ENCODE results near the gene NLRC5.
"Not testable (repeated sequence)": the region's sequence is repeated elsewhere in the genome, so short reads cannot be mapped to it uniquely, and the experiment has no call there.

NLRC5 gene

GRCh38 chr16:56961386-56961785 is 28.0 kb upstream of the NLRC5 start:
- DNase-seq (ENCODE audit: low read depth), result no peak

GRCh38 chr16:56961851-56962281 is 27.5 kb upstream of the NLRC5 start, which contains the start of gene CETP:
TSS of gene CETP (plus strand) at chr16:56961950. CDS start at chr16:56961980, 30 bp downstream.
- DNase-seq (ENCODE audit: low read depth), result no peak

GRCh38 chr16:56964243-56965148 is 24.9 kb upstream of the NLRC5 start:
- DNase-seq (ENCODE audit: low read depth), result peak; percentile 95

GRCh38 chr16:56965149-56966092 is 23.9 kb upstream of the NLRC5 start:
- no peak for DNase-seq (ENCODE audit: low read depth)

GRCh38 chr16:56966093-56966475 is 23.3 kb upstream of the NLRC5 start:
- no peak for DNase-seq (ENCODE audit: low read depth)

- DNase-seq (ENCODE audit: low read depth), result no peak
Observed at GRCh38 chr16:56967733-56968132, 21.6 kb upstream of the NLRC5 start.

- no peak for DNase-seq (ENCODE audit: low read depth)
Observed at GRCh38 chr16:56969769-56970168, 19.6 kb upstream of the NLRC5 start.

- no peak for DNase-seq (ENCODE audit: low read depth)
Observed at GRCh38 chr16:56970934-56971767, 18.2 kb upstream of the NLRC5 start.

- no peak for DNase-seq (ENCODE audit: low read depth)
Observed at GRCh38 chr16:56971768-56972043, 17.7 kb upstream of the NLRC5 start.

GRCh38 chr16:56972403-56973293 is 16.7 kb upstream of the NLRC5 start:
- DNase-seq (ENCODE audit: low read depth), result no peak

GRCh38 chr16:56973294-56973689 is 16.1 kb upstream of the NLRC5 start:
- no peak for DNase-seq (ENCODE audit: low read depth)

- DNase-seq (ENCODE audit: low read depth), result not testable (repeated sequence)
Observed at GRCh38 chr16:56973899-56974298, 15.5 kb upstream of the NLRC5 start.

GRCh38 chr16:56974549-56975300 is 14.6 kb upstream of the NLRC5 start:
- DNase-seq (ENCODE audit: low read depth), result no peak

GRCh38 chr16:56975714-56976113 is 13.6 kb upstream of the NLRC5 start:
- DNase-seq (ENCODE audit: low read depth), result no peak

GRCh38 chr16:56977216-56977615 is 12.1 kb upstream of the NLRC5 start:
- DNase-seq (ENCODE audit: low read depth), result no peak

- DNase-seq (ENCODE audit: low read depth), result no peak
Observed at GRCh38 chr16:56977823-56978430, 11.4 kb upstream of the NLRC5 start.

- no peak for DNase-seq (ENCODE audit: low read depth)
Observed at GRCh38 chr16:56980201-56980535, 9.2 kb upstream of the NLRC5 start.

GRCh38 chr16:56980792-56981724 is 8.3 kb upstream of the NLRC5 start:
- no peak for DNase-seq (ENCODE audit: low read depth)
